NOMO-1 treated with DMSO at 0.1 percent for 48 hours (cell line): Measurements from ENCODE around the gene ING5.
"Not testable (repeated sequence)": the region's sequence is repeated elsewhere in the genome, so short reads cannot be mapped to it uniquely, and the experiment has no call there.

Experiments
- DNase-seq: peaks from one replicate; lab custom pipeline; 2025; ENCODE audit not compliant: unreplicated experiment; lab: John Stamatoyannopoulos, UW

ING5 gene

GRCh38 chr2:241736111-241736510 lies 34.3 kb downstream of the ING5 start:
- DNase-seq, result no peak

GRCh38 chr2:241738040-241738686 lies 36.3 kb downstream of the ING5 start:
- no peak for DNase-seq

- no peak for DNase-seq
Observed at GRCh38 chr2:241739177-241739576, 37.3 kb downstream of the ING5 start.

- no peak for DNase-seq
Observed at GRCh38 chr2:241739651-241740050, 37.8 kb downstream of the ING5 start.

- DNase-seq, result no peak
Observed at GRCh38 chr2:241741016-241741415, 39.2 kb downstream of the ING5 start.

GRCh38 chr2:241742320-241742939 lies 40.6 kb downstream of the ING5 start:
- DNase-seq, result no peak

GRCh38 chr2:241743008-241743407 lies 41.2 kb downstream of the ING5 start:
- not testable (repeated sequence) for DNase-seq

- no peak for DNase-seq
Observed at GRCh38 chr2:241743620-241744019, 41.8 kb downstream of the ING5 start.

GRCh38 chr2:241744028-241744754 lies 42.4 kb downstream of the ING5 start:
- DNase-seq, result no peak

GRCh38 chr2:241745276-241745675 lies 43.4 kb downstream of the ING5 start:
- DNase-seq, result no peak

GRCh38 chr2:241746084-241746483 lies 44.2 kb downstream of the ING5 start:
- DNase-seq, result no peak

GRCh38 chr2:241748468-241749256 lies 46.8 kb downstream of the ING5 start:
- DNase-seq, result no peak

GRCh38 chr2:241750076-241750840 lies 48.4 kb downstream of the ING5 start:
- DNase-seq, result no peak

GRCh38 chr2:241751152-241751551 lies 49.3 kb downstream of the ING5 start:
- no peak for DNase-seq

- DNase-seq, result no peak
Observed at GRCh38 chr2:241751776-241752175, 49.9 kb downstream of the ING5 start.

GRCh38 chr2:241752253-241752652 lies 50.4 kb downstream of the ING5 start:
- no peak for DNase-seq

- no peak for DNase-seq
Observed at GRCh38 chr2:241752689-241753276, 50.9 kb downstream of the ING5 start.

GRCh38 chr2:241753493-241753892 lies 51.7 kb downstream of the ING5 start:
- no peak for DNase-seq

GRCh38 chr2:241754042-241754441 lies 52.2 kb downstream of the ING5 start:
- DNase-seq, result no peak

GRCh38 chr2:241755166-241755565 lies 53.3 kb downstream of the ING5 start:
- no peak for DNase-seq
